Testis (tissue), 2 donors: ENCODE measurements around the gene HERPUD2.

ENCODE experiments used
- CTCF ChIP-seq, 3 experiments: fragments of 450-650 bp in 2 of 3; fragments of 200-600 bp in 1 of 3; sonication (generic) in 1 of 3; IDR thresholded peaks; one replicate each; pipeline ENCODE4 v1.5.1; 2016 to 2019; ENCODE audit warnings: antibody characterized with exemption in 3 of 3, mild to moderate bottlenecking in 2 of 3, moderate library complexity in 1 of 3
- POLR2A ChIP-seq: fragments of 450-650 bp; IDR thresholded peaks from one replicate; pipeline ENCODE4 v1.6.1; 2017; ENCODE audit warnings: antibody characterized with exemption, mild to moderate bottlenecking, moderate library complexity

DNA sequence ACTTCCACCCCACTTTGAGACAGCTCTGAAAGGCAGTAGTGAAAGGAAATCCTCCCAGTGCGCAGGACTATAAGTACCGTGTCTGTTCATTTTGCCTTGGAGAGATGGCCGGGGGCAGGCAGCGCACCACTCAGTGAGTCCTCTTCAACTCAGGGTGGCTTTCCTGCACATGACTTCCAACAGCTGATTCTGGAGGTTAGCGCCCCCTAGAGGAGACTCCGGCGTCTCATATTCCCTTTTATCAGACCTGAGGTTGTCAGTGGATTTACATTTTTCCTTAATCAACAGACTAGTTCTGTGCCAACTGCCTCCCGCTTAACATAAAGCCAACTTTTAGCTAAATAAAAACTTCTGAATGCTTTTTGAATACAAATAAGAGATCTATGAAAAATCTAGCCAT is 101.0 kb downstream of the HERPUD2 start:
- TF ChIP-seq CTCF (IDR thresholded peaks at IDR 0.05) (peak in 2 of 3 experiments; percentile 13 to 57), POLR2A (no peak)
